ENCODE results near the gene PAX5.

The PAX5 gene

DNA sequence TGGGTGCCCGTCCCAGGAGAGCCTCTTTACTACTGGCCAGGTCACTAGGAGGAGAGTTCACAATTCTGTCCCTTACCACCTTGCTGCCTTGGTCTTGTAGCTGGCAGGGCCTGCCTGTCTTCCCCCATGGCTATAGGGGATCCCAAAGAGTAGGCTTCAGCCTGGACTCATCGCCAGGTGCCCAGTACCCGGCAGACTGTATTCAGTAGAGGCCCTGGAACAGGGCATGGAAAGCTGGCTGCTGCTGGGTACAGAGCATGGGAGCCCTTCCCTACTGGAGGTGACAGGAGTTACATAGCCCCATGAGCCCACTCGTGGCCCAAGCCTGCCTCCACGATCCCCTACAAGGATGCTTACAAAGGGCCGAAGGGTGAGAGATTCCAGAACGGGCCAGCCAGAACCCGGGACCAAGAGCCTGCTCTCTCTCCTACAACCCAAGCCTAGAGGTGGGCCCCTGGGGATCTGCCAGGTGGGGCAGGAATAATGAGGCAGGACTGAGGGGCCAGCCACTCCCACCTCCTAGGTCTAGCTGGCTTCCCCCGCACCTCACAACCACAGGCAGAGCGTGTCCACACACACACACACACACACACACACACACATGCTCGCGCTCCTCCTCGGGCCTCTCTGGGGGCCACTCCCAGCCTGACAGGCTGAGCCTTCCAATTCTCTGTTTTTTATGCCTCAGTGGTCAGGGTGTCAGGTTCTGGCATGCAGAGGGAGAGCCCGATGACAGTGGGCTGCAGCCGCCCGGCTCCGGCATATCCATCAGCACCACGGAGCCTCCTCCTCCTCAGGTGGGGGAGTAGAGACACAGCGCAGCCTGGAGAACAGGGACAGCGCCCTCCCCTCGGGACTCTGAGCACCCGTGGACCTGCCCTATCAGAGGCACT lies 186.0 kb downstream of the PAX5 start:
- DNase-seq = no peak

GRCh38 chr9:36846621-36847020 lies 187.4 kb downstream of the PAX5 start:
- no peak for DNase-seq

GRCh38 chr9:36845844-36846243 lies 188.2 kb downstream of the PAX5 start:
- DNase-seq = no peak

DNA sequence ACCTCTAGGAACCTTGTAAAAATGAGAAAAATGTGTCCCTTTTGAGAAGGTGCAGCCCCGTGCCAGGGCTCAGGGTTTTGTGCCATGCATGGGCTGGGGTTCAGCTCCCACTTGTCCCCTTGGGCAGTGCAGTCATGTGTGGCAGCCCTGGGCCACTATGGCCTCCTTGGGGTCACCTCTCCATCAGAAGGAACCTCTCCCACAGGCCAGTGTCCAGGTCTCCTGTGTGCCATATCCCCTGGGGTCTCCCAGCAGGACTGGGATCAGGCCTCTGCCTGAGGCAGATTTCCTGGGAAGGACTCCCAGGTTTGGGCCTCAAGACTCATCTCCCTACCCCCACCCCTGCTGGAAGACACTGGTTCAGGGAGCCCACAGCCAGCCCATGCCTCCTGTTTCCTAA lies 189.1 kb downstream of the PAX5 start:
- DNase-seq = no peak

- no peak for DNase-seq
Measured at GRCh38 chr9:36843964-36844363, 190.1 kb downstream of the PAX5 start.

GRCh38 chr9:36842560-36843530 lies 191.2 kb downstream of the PAX5 start:
- no peak for DNase-seq

- DNase-seq = no peak
Measured at GRCh38 chr9:36840898-36841536, 193.1 kb downstream of the PAX5 start.

- DNase-seq = no peak
Measured at GRCh38 chr9:36839131-36839885, 194.8 kb downstream of the PAX5 start.

GRCh38 chr9:36837431-36838405 lies 196.3 kb downstream of the PAX5 start:
- no peak for DNase-seq

- no peak for DNase-seq
Measured at GRCh38 chr9:36836486-36836885, 197.6 kb downstream of the PAX5 start.

DNA sequence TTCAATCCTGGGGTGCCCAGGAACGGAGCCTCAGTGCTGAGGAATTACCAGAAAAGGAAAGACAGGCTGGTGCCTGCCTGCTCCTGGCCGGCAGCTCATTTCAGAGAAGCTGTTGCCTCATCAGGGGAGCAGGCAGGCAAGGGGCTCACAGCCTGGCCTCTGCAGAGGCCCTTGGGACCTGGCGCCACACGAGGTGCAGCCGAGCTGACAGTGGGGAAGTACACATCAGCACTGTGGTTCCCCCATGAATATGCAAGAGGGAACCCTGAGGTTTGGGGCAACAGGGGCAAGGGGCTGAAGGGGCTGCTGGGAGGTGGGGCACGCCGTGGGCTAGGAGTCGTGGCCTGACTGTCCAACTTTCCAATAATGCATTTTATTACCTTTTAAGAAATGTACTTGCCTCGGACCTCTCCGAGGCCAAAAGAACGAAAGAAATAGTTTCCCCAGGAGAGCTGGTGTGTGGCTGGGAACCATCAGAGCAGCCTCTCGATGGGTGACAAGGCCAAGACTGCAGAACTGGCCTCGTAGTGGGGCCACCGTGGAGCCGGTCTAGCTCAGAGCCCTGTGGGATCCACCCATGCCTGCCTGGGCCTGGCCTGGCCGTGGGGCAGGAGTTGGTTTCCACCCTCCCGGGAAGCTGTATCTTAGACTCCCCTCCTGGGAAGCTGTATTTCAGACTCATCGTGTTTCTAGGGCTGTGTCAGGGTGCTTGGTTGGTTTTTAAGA lies 198.6 kb downstream of the PAX5 start:
- DNase-seq = no peak

DNA sequence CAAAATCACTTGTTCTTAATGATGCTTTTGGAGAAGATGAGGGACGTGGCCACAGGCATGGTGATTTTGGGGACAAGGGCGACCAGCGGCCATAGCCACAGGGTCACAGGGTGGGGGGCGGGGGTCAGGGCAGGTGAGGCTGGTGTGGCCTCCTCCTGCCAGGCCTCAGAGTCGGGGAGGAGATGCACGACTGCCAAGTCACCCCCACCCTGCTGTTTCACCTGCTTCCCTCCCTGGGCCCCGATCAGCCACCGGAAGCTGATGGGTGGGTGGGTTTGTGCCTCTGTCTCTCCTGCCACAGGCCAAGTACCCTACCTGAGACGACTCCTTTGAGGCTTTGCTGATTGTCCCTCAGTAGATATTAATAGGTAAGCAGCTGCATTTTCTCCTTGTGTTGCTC lies 199.3 kb downstream of the PAX5 start:
- DNase-seq = no peak

DNA sequence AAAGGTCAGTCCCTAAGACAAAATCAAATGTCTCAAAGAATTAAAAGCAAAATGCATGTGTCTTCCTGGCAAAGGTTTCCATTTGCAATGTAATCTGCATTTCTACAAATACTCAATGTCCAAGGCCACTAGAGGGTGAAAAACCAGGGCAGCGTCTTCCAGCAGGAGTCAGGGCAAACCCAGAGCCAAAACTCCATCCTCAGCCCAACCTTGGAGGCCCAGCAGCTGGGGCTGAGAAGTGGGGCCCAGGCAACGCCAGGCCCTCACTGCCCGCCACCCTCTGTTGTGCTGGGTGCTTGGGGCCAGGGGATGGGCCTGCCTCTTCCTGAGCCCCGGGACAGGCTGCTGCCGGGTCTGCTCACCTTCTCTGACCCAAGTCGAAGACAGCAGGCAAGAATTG lies 200.1 kb downstream of the PAX5 start:
- DNase-seq = no peak

- DNase-seq = no peak
Measured at GRCh38 chr9:36832164-36832795, 201.8 kb downstream of the PAX5 start.

- DNase-seq = no peak
Measured at GRCh38 chr9:36831381-36832161, 202.5 kb downstream of the PAX5 start.

DNA sequence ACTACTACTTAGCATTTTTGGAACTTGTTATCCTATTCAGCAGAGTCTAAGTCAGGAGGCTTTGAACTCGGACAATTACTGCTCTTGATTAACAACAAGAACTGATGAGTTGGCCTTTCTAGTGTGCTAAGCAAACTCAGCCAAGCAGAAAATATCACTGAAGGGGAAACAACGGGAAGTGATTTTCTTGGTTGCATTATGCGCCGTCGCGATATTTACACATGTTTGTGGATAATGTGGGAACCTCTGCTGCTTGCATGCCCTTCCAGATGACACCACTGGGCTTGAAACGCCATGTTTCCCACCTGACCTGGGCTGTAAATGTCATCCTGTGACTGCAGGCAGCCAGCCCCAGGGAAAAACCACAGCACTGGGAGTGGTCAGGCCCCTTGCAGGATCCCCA lies 205.5 kb downstream of the PAX5 start:
- DNase-seq = no peak

GRCh38 chr9:36827593-36827992 lies 206.5 kb downstream of the PAX5 start:
- DNase-seq = no peak

DNA sequence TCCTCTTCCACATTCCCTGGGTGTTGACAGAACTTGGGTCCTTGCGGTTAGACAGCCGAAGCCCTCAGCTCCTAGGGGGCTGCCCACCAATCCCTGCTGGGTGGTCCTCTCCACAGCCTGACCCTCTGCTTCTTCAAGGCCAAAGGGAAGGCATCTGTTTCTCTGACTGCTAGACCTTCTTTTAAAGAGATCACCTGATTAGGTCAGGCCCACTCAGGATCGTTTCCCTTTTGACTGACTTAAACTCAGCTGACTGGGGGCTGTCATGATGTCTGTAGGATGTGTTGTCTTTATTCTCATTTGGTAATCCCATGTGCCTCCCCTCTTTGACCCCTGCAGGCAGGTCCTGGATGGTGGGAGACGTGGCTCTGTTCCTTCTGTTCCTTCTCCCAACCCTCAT lies 207.5 kb downstream of the PAX5 start:
- DNase-seq = no peak

DNA sequence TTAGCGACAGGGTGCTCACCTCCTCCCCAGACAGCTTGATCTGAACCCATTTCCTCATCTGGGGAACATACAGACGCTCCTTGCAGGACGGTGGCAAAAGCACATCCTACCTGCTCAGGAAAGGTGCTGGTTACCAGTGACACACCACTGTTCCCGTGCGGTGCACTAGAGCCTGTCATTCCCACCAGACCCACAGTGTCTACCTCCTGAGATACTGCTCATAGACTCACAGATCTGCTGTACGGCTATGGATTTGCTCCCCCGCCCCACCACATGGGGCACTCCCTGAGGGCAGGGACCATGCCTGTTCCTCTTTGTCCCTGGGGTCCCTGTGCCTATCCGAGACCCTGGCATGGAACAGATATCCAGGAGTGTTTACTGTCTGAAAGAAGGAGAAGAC lies 208.9 kb downstream of the PAX5 start:
- DNase-seq = no peak

Measured in effector CD4-positive, alpha-beta T cell (primary cell).